Measurements from ENCODE around the gene KNDC1. TPM values are rescaled to one million over a fixed set of nuclear protein-coding genes. Genes with fewer than 3 reads are reported as not detected.
A peak's percentile ranks its signal among the peaks of the same experiment; 100 is the strongest.
"Not testable (repeated sequence)": the region's sequence is repeated elsewhere in the genome, so short reads cannot be mapped to it uniquely, and the experiment has no call there.

KNDC1 gene
- total RNA-seq, 1 donor from 2014 or later = 0.06 TPM

DNA sequence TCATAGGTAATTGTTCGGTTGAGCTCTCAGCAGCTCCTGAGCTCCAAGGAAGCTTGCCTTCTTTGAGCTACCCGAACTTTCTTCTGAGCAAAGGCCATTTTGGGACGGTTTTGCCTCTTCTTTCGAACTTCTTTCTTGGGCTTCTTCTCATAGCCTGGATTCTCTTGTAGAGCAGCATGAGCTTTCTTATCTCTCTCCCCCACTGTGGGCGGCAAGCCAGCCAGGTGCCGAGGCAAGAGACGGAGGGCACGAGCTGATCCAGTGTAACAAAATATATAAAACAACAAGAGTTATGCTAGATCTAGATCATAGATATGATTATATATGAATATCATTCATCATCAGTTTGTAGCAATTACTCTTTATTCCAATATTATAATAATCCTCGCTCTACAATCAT is 16.5 kb upstream of the KNDC1 start:
- no peak for DNase-seq (ENCODE audit: low read depth)
- H3K4me3 ChIP-seq (ENCODE audit: low read depth, low read length) = no peak overlapping the region
- TF ChIP-seq, protein P1, sequence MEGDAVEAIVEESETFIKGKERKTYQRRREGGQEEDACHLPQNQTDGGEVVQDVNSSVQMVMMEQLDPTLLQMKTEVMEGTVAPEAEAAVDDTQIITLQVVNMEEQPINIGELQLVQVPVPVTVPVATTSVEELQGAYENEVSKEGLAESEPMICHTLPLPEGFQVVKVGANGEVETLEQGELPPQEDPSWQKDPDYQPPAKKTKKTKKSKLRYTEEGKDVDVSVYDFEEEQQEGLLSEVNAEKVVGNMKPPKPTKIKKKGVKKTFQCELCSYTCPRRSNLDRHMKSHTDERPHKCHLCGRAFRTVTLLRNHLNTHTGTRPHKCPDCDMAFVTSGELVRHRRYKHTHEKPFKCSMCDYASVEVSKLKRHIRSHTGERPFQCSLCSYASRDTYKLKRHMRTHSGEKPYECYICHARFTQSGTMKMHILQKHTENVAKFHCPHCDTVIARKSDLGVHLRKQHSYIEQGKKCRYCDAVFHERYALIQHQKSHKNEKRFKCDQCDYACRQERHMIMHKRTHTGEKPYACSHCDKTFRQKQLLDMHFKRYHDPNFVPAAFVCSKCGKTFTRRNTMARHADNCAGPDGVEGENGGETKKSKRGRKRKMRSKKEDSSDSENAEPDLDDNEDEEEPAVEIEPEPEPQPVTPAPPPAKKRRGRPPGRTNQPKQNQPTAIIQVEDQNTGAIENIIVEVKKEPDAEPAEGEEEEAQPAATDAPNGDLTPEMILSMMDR (conservative IDR thresholded peaks at IDR 0.05; ENCODE audit: low read depth, low read length) = no peak

DNA sequence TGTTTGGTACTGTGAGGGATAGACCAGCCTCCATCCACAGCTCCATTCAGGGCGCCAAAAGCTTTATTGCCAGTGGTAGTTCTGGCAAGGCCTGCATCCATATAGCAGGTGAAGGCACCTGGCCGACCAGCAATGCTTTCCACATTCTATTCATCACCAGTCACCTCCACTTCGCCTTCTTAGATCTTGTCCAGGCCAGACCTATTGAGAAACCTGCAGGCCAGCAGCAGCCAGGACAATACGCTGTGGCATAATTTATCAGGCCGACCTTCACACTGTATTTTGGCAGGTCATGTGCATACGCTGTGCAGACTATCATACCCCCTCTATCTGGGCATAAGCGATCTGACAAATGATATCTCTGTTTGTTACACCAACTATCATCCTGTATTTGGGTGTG is 15.2 kb upstream of the KNDC1 start:
- no peak for DNase-seq (ENCODE audit: low read depth)
- TF ChIP-seq, protein P1 (conservative IDR thresholded peaks at IDR 0.05; ENCODE audit: low read depth, low read length) = no peak
- H3K4me3 ChIP-seq (ENCODE audit: low read depth, low read length) = no peak overlapping the region

DNA sequence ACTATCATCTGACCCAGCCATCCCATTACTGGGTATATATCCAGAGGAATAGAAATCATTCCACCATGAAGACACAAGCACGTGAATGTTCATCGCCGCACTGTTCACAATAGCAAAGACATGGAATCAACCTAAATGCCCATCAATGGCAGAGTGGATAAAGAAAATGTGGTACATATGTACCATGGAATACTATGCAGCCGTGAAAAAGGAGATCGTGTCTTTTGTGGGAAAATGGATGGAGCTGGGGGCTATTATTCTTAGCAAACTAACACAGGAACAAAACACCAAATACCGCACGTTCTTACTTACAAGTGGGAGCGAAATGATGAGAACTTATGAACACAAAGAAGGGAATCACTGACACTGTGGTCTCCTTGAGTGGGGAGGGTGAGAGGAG is 9.8 kb upstream of the KNDC1 start:
- no peak for DNase-seq (ENCODE audit: low read depth)
- TF ChIP-seq, protein P1 (conservative IDR thresholded peaks at IDR 0.05; ENCODE audit: low read depth, low read length) = no peak
- no peak overlapping the region for H3K4me3 ChIP-seq (ENCODE audit: low read depth, low read length)

DNA sequence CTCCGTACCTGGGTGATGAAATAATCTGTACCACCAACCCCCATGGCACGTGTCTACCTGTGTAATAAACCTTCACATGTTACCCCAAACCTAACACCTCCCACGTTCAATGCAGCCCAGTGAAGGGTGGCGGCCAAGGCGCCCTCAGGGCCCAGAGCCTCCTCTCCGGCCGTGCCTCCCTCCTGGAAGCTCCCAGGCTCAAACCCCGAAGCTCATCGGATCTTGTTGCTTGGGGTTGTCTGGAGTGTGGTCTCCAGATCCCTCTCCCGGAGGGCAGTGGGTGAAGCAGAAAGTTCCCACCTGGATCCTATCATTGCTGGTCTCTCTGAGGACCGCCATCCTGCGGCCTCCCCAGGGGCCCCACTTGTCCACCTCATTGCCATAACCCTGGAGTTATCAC is 9.4 kb upstream of the KNDC1 start:
- no peak overlapping the region for H3K4me3 ChIP-seq (ENCODE audit: low read depth, low read length)
- TF ChIP-seq, protein P1 (conservative IDR thresholded peaks at IDR 0.05; ENCODE audit: low read depth, low read length) = no peak
- no peak for DNase-seq (ENCODE audit: low read depth)

DNA sequence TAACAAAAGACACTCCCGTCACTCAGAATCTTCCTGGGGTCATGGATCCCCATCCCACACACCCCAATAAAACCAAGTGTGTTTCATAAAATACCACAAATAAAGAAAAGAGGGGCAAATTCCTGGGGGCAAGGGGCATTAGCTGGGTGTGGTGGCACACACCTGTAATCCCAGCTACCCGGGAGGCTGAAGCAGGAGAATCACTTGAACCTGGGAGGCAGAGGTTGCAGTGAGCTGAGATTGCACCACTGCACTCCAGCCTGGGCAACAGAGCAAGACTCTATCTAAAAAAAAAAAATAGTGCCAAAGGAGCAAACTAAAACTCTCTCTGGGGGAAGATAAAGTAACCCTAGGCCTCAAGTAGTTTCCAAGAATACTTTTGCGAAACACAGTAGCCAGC is 8.9 kb upstream of the KNDC1 start:
- not testable (repeated sequence) for DNase-seq (ENCODE audit: low read depth); H3K4me3 ChIP-seq (ENCODE audit: low read depth, low read length)

DNA sequence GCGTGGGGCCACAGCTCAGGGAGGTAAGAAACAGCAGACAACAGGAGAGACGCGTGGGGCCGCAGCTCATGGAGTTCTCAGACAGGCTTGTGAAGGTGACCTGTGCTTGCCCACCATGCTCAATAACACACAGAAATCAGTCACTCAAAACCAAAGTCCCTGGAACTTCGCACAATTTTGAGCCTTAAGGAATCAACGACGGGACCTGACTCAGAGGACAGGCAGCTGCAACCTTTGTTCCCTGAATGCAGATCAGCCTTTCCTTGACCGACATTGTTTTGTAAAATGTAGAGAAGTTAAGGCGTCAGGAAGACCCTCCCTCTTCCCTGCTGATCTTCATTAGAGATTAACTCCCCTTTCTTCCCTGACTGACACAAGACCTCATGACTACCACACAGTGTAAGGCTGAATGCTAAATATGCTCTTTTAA is 8.5 kb upstream of the KNDC1 start:
- DNase-seq (ENCODE audit: low read depth) = peak; percentile 36
- TF ChIP-seq, protein P1 (conservative IDR thresholded peaks at IDR 0.05; ENCODE audit: low read depth, low read length) = no peak
- H3K4me3 ChIP-seq (ENCODE audit: low read depth, low read length) = no peak overlapping the region

DNA sequence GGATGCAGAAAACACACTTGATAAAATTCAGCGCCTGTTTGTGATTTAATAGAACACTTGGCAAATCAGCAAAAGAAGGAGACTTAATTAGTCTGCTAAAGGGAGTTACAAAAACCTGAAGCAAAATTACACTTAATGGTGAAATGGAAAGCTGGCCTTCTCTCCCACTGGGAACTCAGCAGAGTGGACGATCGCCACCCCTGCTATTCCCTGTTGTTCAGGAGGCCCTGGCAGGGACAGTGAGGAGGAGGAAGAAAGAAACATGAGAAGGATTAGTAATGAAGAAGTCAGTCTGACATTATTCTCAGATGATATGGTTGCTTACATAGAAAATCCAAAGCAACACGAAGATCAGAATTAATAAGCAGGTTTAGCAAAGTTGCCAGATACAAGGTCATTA is 5.6 kb upstream of the KNDC1 start:
- no peak for DNase-seq (ENCODE audit: low read depth)
- TF ChIP-seq, protein P1 (conservative IDR thresholded peaks at IDR 0.05; ENCODE audit: low read depth, low read length) = no peak

More for the DNA sequence above, 5.6 kb upstream of the KNDC1 start:
- H3K4me3 ChIP-seq (ENCODE audit: low read depth, low read length) = no peak overlapping the region

Data from epithelial cell of proximal tubule (primary cell).